ENCODE results near the gene CYP4Z1. TPM values are rescaled to one million over a fixed set of nuclear protein-coding genes. Genes with fewer than 3 reads are reported as not detected.

Gene CYP4Z1, protein sequence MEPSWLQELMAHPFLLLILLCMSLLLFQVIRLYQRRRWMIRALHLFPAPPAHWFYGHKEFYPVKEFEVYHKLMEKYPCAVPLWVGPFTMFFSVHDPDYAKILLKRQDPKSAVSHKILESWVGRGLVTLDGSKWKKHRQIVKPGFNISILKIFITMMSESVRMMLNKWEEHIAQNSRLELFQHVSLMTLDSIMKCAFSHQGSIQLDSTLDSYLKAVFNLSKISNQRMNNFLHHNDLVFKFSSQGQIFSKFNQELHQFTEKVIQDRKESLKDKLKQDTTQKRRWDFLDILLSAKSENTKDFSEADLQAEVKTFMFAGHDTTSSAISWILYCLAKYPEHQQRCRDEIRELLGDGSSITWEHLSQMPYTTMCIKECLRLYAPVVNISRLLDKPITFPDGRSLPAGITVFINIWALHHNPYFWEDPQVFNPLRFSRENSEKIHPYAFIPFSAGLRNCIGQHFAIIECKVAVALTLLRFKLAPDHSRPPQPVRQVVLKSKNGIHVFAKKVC
- not detected in 2 replicates for total RNA-seq (2011; cell fraction: chromatin; rRNA removed; ENCODE audit: low replicate concordance)
- not detected in 2 replicates for total RNA-seq (2011; cell fraction: nucleolus; rRNA removed)
- total RNA-seq (2011; cell fraction: nucleoplasm; rRNA removed) = not detected in 2 replicates
- total RNA-seq (2014; rRNA removed) (not detected in 2 replicates), total RNA-seq (2014; rRNA removed; fragmentation: Illumina TruSeq; extraction: Trizol) (not detected in 2 replicates), total RNA-seq (2015; rRNA removed; fragmentation: Illumina TruSeq; extraction: Trizol) (not detected in 2 replicates), total RNA-seq (2021) (not detected in 2 replicates), polyA plus RNA-seq (2011; rRNA removed) (not detected in 2 replicates), polyA plus RNA-seq (2014; fragmentation: Illumina TruSeq; extraction: Trizol) (not detected in 2 replicates), polyA plus RNA-seq (2014; fragmentation: Nextera tagmentation; extraction: Ambion mirVana) (not detected), polyA plus RNA-seq (2014; rRNA removed) (not detected in 2 replicates), polyA minus RNA-seq (2011; rRNA and poly(A)+ RNA removed) (not detected in 2 replicates), Bru-seq, nascent RNA (percentile 1 among the genes with signal in this experiment), BruChase-seq, experiment 1, labeled RNA remaining after a 2-hour chase (not detected), BruChase-seq, experiment 2, labeled RNA remaining after a 6-hour chase (percentile 2 among the genes with signal in this experiment)
- polyA plus RNA-seq (2011; cell fraction: cytosol; rRNA removed) = not detected in 2 replicates
- polyA plus RNA-seq (2011; cell fraction: nucleus; rRNA removed) = not detected in 2 replicates
- polyA plus RNA-seq (2012) = not detected in 2 replicates
- not detected in 2 replicates for polyA minus RNA-seq (2011; cell fraction: cytosol; rRNA and poly(A)+ RNA removed)
- polyA minus RNA-seq (2011; cell fraction: nucleus; rRNA and poly(A)+ RNA removed) = not detected in 2 replicates
- long read RNA-seq, experiment 1 = 0 reads
- long read RNA-seq, experiment 2 = 0 reads
- long read RNA-seq, experiment 3 = 0 reads

DNA sequence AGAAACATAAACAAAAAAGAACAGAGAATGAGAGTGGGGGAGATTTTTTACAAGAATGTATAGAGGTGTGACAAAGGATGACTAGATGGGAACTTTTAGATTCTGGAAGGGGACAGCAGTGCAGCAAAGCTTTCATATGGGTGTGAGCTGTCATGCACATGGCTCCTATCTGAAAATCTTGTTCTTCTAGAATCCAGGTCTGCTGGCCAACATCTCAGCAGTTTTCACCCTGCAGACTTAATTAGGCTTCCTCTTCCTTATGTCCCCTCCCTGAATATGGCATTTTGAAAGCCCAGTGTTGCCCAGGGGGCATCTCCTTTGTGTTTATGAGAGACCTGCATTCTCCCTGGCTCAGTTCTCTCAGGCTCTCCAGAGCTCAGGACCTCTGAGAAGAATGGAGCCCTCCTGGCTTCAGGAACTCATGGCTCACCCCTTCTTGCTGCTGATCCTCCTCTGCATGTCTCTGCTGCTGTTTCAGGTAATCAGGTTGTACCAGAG lies at the start of gene CYP4Z1:
TSS of gene CYP4Z1 (plus strand) at position 135 of the 498 bp plus-strand sequence. CDS start at position 395, 260 bp downstream.
- Histone ChIP-seq H3K4me3 (no peak within 1 kb of the TSS), H3K9me1 (ENCODE audit: control insufficient read depth, insufficient read depth, low read length) (no peaks in the 10 kb centered on the region), H3K4me2 (ENCODE audit: insufficient read depth, low read length) (no peak within 1 kb of the TSS), H3K79me2 (ENCODE audit: control insufficient read depth, insufficient read depth, low read length) (no peaks in the 10 kb centered on the region), H3K4me1 (replicated peaks in 1 of 2; ENCODE audit: control insufficient read depth in 2 of 2, insufficient read depth in 2 of 2, low read length in 2 of 2) (no peaks in the 10 kb centered on the region), H3K9ac (ENCODE audit: insufficient read depth in 1 of 2, low read depth in 2 of 2, low read length in 2 of 2) (no peak within 1 kb of the TSS), H3K27me3 (ENCODE audit: control insufficient read depth in 2 of 2, insufficient read depth in 2 of 2, low read length in 2 of 2) (no peaks in the 10 kb centered on the region), H4K20me1 (replicated peaks; ENCODE audit: control insufficient read depth, insufficient read depth, low read length) (no peaks in the 10 kb centered on the region), H3K36me3 (ENCODE audit: control insufficient read depth, insufficient read depth, low read length) (no peaks in the 10 kb centered on the region), H3K27ac (ENCODE audit: extremely low read depth, low read depth, low read length) (no peak within 1 kb of the TSS), H2AFZ (ENCODE audit: low read depth, low read length) (no peak within 1 kb of the TSS), H3K9me3 (replicated peaks; ENCODE audit: control insufficient read depth, insufficient read depth, low read depth, low read length) (no peaks in the 10 kb centered on the region)
- CTCF ChIA-PET (ENCODE audit: low intra/inter-chr PET ratio) = no interaction called here
- in situ Hi-C loops (cut with MboI) (no loop called here), intact Hi-C loops (cut with micrococcal nuclease) (no loop called here)
- no peak for DNase-seq (ENCODE audit: extremely low read depth in 1 of 4, low spot score in 3 of 4)
- no TSS peak for BruUV-seq (replicated peaks)
- ATAC-seq = no peak
- FAIRE-seq = no peak
- POLR2A ChIA-PET = interaction anchor here (0.6 kb wide), 1 partner anchor 36 kb away, joined by 3 read pairs; no protein-coding TSS in a partner anchor
- TF ChIP-seq HSF4 (CRISPR knock-in tag; IDR thresholded peaks at IDR 0.05; ENCODE audit: borderline replicate concordance) (no peak), LCOR (CRISPR knock-in tag; IDR thresholded peaks at IDR 0.05) (no peak), NFATC3 (IDR thresholded peaks at IDR 0.05) (no peak), MXI1 (IDR thresholded peaks at IDR 0.05; ENCODE audit: low read depth, low read length) (no peak), NFRKB (IDR thresholded peaks at IDR 0.05; ENCODE audit: low read depth) (no peak), ZFP30 (CRISPR knock-in tag; IDR thresholded peaks at IDR 0.05; ENCODE audit: borderline replicate concordance) (no peak), SP1 (CRISPR knock-in tag; IDR thresholded peaks at IDR 0.05) (no peak), ZZZ3 (IDR thresholded peaks at IDR 0.05) (no peak)
- TF ChIP-seq, protein P1, sequence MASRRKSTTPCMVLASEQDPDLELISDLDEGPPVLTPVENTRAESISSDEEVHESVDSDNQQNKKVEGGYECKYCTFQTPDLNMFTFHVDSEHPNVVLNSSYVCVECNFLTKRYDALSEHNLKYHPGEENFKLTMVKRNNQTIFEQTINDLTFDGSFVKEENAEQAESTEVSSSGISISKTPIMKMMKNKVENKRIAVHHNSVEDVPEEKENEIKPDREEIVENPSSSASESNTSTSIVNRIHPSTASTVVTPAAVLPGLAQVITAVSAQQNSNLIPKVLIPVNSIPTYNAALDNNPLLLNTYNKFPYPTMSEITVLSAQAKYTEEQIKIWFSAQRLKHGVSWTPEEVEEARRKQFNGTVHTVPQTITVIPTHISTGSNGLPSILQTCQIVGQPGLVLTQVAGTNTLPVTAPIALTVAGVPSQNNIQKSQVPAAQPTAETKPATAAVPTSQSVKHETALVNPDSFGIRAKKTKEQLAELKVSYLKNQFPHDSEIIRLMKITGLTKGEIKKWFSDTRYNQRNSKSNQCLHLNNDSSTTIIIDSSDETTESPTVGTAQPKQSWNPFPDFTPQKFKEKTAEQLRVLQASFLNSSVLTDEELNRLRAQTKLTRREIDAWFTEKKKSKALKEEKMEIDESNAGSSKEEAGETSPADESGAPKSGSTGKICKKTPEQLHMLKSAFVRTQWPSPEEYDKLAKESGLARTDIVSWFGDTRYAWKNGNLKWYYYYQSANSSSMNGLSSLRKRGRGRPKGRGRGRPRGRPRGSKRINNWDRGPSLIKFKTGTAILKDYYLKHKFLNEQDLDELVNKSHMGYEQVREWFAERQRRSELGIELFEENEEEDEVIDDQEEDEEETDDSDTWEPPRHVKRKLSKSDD (conservative IDR thresholded peaks at IDR 0.05; ENCODE audit: low read length) = no peak
- TF ChIP-seq, protein P2, sequence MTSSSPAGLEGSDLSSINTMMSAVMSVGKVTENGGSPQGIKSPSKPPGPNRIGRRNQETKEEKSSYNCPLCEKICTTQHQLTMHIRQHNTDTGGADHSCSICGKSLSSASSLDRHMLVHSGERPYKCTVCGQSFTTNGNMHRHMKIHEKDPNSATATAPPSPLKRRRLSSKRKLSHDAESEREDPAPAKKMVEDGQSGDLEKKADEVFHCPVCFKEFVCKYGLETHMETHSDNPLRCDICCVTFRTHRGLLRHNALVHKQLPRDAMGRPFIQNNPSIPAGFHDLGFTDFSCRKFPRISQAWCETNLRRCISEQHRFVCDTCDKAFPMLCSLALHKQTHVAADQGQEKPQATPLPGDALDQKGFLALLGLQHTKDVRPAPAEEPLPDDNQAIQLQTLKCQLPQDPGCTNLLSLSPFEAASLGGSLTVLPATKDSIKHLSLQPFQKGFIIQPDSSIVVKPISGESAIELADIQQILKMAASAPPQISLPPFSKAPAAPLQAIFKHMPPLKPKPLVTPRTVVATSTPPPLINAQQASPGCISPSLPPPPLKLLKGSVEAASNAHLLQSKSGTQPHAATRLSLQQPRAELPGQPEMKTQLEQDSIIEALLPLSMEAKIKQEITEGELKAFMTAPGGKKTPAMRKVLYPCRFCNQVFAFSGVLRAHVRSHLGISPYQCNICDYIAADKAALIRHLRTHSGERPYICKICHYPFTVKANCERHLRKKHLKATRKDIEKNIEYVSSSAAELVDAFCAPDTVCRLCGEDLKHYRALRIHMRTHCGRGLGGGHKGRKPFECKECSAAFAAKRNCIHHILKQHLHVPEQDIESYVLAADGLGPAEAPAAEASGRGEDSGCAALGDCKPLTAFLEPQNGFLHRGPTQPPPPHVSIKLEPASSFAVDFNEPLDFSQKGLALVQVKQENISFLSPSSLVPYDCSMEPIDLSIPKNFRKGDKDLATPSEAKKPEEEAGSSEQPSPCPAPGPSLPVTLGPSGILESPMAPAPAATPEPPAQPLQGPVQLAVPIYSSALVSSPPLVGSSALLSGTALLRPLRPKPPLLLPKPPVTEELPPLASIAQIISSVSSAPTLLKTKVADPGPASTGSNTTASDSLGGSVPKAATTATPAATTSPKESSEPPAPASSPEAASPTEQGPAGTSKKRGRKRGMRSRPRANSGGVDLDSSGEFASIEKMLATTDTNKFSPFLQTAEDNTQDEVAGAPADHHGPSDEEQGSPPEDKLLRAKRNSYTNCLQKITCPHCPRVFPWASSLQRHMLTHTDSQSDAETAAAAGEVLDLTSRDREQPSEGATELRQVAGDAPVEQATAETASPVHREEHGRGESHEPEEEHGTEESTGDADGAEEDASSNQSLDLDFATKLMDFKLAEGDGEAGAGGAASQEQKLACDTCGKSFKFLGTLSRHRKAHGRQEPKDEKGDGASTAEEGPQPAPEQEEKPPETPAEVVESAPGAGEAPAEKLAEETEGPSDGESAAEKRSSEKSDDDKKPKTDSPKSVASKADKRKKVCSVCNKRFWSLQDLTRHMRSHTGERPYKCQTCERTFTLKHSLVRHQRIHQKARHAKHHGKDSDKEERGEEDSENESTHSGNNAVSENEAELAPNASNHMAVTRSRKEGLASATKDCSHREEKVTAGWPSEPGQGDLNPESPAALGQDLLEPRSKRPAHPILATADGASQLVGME (CRISPR knock-in tag; IDR thresholded peaks at IDR 0.05) = no peak
